Mucosa of stomach (tissue), 1 donor: ENCODE measurements around the gene GSTT4.
"Not testable (repeated sequence)": the region's sequence is repeated elsewhere in the genome, so short reads cannot be mapped to it uniquely, and the experiment has no call there.

Source experiments
- H3K27me3 ChIP-seq: one replicate; pipeline ENCODE4 v1.7.0; 2013; ENCODE audit warnings: mild to moderate bottlenecking, low read length; ENCODE audit not compliant: control insufficient read depth, insufficient read depth
- H3K36me3 ChIP-seq: one replicate; pipeline ENCODE4 v1.7.0; 2013; ENCODE audit warnings: low read length; ENCODE audit not compliant: control insufficient read depth, insufficient read depth
- H3K4me1 ChIP-seq: one replicate; pipeline ENCODE4 v1.7.0; 2013; ENCODE audit warnings: mild to moderate bottlenecking, low read length; ENCODE audit not compliant: control insufficient read depth, insufficient read depth
- H3K4me3 ChIP-seq: one replicate; pipeline ENCODE4 v1.7.0; 2013; ENCODE audit warnings: low read length
- H3K9ac ChIP-seq: one replicate; pipeline ENCODE4 v1.7.0; 2013; ENCODE audit warnings: mild to moderate bottlenecking, low read length, moderate library complexity
- H3K9me3 ChIP-seq: one replicate; pipeline ENCODE4 v1.7.0; 2013; ENCODE audit warnings: mild to moderate bottlenecking, low read length, moderate library complexity; ENCODE audit not compliant: control insufficient read depth
- donor health status: Pancreatic carcinoma.

GSTT4 gene

GRCh38 chr22:23980567-23980966, 24.7 kb downstream of the GSTT4 start:
- H3K9ac ChIP-seq, H3K4me3 ChIP-seq, H3K27me3 ChIP-seq, H3K36me3 ChIP-seq, H3K9me3 ChIP-seq, H3K4me1 ChIP-seq: not testable (repeated sequence)

DNA sequence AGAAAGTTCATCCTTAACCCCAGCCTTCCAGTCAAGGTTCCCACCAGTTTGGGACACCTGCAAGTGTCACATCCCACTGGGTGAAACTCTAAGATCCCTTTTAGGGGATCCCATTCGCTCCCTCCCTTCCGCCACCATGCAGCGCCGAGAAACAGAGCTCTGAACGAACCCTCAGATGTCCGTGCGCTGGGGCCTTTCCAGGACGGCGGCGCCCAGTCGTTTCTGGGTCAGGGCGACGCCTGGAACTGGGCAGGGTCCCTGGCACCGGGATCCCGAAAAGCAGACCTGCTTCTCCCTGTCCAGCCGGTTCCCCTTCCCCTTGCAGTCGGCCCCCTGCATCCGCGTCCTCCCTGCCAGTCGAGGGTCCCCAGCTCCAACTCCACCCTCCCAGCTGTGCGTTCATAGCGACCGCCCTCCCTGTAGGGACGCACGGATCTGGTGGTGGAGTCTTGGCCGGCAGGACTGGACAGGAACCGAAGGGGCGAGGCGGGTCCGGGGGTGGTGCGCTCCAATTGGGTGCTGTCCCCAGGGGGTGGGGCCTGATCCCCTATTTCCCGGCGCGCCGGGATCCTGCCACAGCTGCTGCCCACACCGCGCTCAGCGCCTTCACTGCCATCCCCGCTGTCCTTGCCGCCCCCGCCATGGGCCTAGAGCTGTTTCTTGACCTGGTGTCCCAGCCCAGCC, 25.6 kb downstream of the GSTT4 start, which contains the start of gene GSTT2:
TSS of gene GSTT2 (plus strand) at position 578 of the 684 bp plus-strand sequence.
- not testable (repeated sequence) for H3K9me3 ChIP-seq, H3K4me3 ChIP-seq, H3K27me3 ChIP-seq, H3K36me3 ChIP-seq, H3K9ac ChIP-seq, H3K4me1 ChIP-seq

- H3K4me3 ChIP-seq, H3K9ac ChIP-seq, H3K27me3 ChIP-seq, H3K4me1 ChIP-seq, H3K36me3 ChIP-seq, H3K9me3 ChIP-seq: not testable (repeated sequence)
Measured at GRCh38 chr22:23977304-23977703, 27.9 kb downstream of the GSTT4 start.

DNA sequence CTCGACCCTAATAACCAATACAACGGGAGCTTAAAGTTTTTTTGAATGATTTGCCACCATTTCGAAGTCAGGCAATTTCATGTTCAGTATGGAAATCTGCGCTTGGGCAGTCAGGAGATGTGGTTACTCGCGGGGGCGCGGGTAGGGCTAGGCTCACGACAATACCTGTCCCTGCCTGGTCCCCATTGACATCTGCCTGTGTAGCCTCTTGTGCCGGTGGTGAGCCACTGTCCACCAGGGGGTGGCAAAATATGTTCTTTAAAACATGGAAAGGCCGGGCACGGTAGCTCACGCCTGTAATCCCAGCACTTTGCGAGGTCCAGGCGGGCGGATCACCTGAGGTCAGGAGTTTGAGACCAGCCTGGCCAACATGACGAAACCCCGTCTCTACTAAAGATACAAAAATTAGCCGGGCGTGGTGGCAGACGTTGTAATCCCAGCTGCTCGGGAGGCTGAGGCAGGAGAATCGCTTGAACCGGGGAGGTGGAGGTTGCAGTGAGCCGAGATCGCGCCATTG, 30.4 kb downstream of the GSTT4 start:
- not testable (repeated sequence) for H3K4me3 ChIP-seq, H3K27me3 ChIP-seq, H3K9me3 ChIP-seq, H3K4me1 ChIP-seq, H3K9ac ChIP-seq, H3K36me3 ChIP-seq

DNA sequence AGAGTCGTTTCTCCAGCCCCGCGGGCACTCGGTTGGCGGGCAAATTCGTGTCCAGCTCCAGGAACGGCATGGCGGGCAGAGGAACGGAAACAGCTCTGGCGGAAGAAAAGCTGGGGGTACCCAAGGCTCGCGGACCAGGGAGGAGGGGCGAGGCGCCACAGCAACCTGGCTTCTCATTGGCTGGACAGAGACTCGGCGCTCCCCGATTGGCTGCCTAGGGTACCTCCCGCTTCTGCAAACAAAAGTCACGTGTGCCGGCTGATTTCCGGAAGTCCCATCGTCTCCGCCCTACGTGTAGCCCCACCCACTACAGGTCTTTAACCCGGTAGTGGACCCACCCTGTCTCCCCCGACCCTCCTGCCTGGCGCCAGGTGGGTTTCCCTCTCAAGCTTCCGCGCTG, 30.9 kb downstream of the GSTT4 start, which contains the start of gene DDT:
TSS of gene DDT (minus strand) at position 97 of the 400 bp plus-strand sequence. CDS start at position 70, 27 bp downstream.
- not testable (repeated sequence) for H3K9me3 ChIP-seq, H3K4me3 ChIP-seq, H3K4me1 ChIP-seq, H3K36me3 ChIP-seq, H3K9ac ChIP-seq, H3K27me3 ChIP-seq

- not testable (repeated sequence) for H3K27me3 ChIP-seq, H3K36me3 ChIP-seq, H3K4me3 ChIP-seq, H3K9ac ChIP-seq, H3K9me3 ChIP-seq, H3K4me1 ChIP-seq
Measured at GRCh38 chr22:23971927-23972326, 33.3 kb downstream of the GSTT4 start.

DNA sequence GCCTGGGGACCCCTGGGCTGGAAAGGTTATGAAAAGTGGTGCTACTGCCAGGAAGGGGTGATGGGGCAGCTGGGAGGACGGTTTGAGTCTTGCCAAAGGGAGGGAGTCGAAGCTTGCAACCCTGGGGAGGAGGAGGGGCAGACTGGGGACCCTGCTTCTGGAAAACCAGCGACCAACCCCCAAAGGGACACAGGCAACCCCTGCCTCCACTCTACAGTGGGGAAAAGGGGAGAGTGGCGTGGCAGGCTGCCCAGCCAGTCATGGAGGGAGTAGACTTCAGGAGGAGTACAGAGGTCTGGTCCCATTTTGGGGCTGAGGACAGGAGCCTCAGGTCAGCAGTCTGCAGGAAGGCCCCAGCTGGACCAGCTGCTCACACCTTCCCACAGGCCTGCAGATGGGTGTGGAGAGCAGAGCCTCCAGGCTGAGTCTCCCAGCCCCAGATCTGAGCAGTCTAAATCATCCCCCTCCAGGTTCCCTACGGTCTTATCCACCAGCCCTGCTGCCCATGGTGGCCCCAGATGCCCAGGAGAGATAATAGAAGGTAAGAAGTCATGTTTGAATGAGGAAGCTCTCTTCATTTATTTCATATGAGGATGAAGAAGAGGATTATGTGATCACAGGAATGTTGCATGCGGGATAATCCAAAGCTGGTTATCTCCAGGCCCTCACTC, 34.3 kb downstream of the GSTT4 start:
- Histone ChIP-seq H3K27me3 (no peaks in the 10 kb centered on the region), H3K4me3 (no peak overlapping the region), H3K36me3 (peaks cover 5% of the 10 kb centered on the region), H3K9me3 (no peaks in the 10 kb centered on the region), H3K9ac (no peak overlapping the region), H3K4me1 (no peaks in the 10 kb centered on the region)

GRCh38 chr22:23970201-23970641, 35.0 kb downstream of the GSTT4 start:
- Histone ChIP-seq H3K4me3 (no peak overlapping the region), H3K36me3 (peaks cover 5% of the 10 kb centered on the region), H3K9ac (no peak overlapping the region), H3K9me3 (no peaks in the 10 kb centered on the region), H3K27me3 (no peaks in the 10 kb centered on the region), H3K4me1 (no peaks in the 10 kb centered on the region)

DNA sequence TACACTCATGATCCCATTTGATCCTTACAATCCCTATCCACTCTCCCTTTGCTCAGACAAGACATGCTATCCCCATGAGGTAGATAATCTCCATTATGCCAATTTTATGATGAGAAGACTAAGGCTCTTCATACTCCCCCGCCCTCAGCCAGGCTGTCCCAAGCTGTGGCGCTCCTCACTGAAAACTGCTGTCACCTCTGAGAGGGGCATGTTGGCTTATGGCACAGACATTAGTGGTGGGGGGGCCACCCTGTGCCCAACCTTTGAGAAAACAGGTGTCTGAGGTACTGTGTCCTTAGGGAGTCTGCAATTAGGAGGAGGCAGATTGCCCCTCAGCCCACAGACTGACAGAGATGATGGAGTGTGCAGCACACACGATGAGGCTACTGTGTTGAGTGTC, 36.2 kb downstream of the GSTT4 start:
- Histone ChIP-seq H3K9ac (no peak overlapping the region), H3K27me3 (no peaks in the 10 kb centered on the region), H3K4me3 (no peak overlapping the region), H3K36me3 (peaks cover 5% of the 10 kb centered on the region), H3K9me3 (no peaks in the 10 kb centered on the region), H3K4me1 (no peaks in the 10 kb centered on the region)

GRCh38 chr22:23966568-23966967, 38.7 kb downstream of the GSTT4 start, which contains the start of gene DDTL:
Gene DDTL (plus strand): TSS chr22:23966888. CDS start chr22:23966915, 27 bp downstream.
- not testable (repeated sequence) for H3K9ac ChIP-seq, H3K36me3 ChIP-seq

DNA sequence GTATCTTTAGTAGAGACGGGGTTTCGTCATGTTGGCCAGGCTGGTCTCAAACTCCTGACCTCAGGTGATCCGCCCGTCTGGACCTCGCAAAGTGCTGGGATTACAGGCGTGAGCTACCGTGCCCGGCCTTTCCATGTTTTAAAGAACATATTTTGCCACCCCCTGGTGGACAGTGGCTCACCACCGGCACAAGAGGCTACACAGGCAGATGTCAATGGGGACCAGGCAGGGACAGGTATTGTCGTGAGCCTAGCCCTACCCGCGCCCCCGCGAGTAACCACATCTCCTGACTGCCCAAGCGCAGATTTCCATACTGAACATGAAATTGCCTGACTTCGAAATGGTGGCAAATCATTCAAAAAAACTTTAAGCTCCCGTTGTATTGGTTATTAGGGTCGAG, 39.2 kb downstream of the GSTT4 start:
- H3K27me3 ChIP-seq, H3K4me1 ChIP-seq, H3K36me3 ChIP-seq, H3K9ac ChIP-seq, H3K9me3 ChIP-seq, H3K4me3 ChIP-seq: not testable (repeated sequence)

More at GRCh38 chr22:23966568-23966967, 38.7 kb downstream of the GSTT4 start, which contains the start of gene DDTL:
- not testable (repeated sequence) for H3K9me3 ChIP-seq, H3K4me1 ChIP-seq, H3K4me3 ChIP-seq, H3K27me3 ChIP-seq

DNA sequence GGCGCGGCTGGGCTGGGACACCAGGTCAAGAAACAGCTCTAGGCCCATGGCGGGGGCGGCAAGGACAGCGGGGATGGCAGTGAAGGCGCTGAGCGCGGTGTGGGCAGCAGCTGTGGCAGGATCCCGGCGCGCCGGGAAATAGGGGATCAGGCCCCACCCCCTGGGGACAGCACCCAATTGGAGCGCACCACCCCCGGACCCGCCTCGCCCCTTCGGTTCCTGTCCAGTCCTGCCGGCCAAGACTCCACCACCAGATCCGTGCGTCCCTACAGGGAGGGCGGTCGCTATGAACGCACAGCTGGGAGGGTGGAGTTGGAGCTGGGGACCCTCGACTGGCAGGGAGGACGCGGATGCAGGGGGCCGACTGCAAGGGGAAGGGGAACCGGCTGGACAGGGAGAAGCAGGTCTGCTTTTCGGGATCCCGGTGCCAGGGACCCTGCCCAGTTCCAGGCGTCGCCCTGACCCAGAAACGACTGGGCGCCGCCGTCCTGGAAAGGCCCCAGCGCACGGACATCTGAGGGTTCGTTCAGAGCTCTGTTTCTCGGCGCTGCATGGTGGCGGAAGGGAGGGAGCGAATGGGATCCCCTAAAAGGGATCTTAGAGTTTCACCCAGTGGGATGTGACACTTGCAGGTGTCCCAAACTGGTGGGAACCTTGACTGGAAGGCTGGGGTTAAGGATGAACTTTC, 44.0 kb downstream of the GSTT4 start, which contains the start of gene GSTT2B:
TSS of gene GSTT2B (minus strand) at position 112 of the 688 bp plus-strand sequence. CDS start at position 48, 64 bp downstream.
- not testable (repeated sequence) for H3K27me3 ChIP-seq, H3K4me1 ChIP-seq, H3K9me3 ChIP-seq, H3K4me3 ChIP-seq, H3K9ac ChIP-seq, H3K36me3 ChIP-seq
